ENCODE measurements around the gene MPDU1.

- TF ChIP-seq CTCF (optimal IDR thresholded peaks at IDR 0.05 in 1 of 3, IDR thresholded peaks at IDR 0.05 in 1 of 3, conservative IDR thresholded peaks at IDR 0.05 in 1 of 3; ENCODE audit: extremely low read depth in 1 of 3, insufficient read depth in 2 of 3, low read length in 3 of 3): no peak
- TF ChIP-seq EZH2 (IDR thresholded peaks at IDR 0.05; ENCODE audit: low read length): no peak
These were observed 35.0 kb downstream of the MPDU1 start for GRCh38 chr17:7618608-7619007.

All from keratinocyte (primary cell).